Measurements from ENCODE around the gene ASB4. TPM values are rescaled to one million over a fixed set of nuclear protein-coding genes. Genes with fewer than 3 reads are reported as not detected.

The ASB4 gene
- total RNA-seq, 2 donors from 2014 or later = not detected

GRCh38 chr7:95536656-95537311 lies 51.0 kb downstream of the ASB4 start:
- H3K36me3 ChIP-seq (ENCODE audit: control insufficient read depth, insufficient read depth, low read length) = no peaks in the 10 kb centered on the region
- peaks cover 12% of the 10 kb centered on the region for H3K27me3 ChIP-seq (ENCODE audit: control insufficient read depth, insufficient read depth, low read length, poor library complexity, severe bottlenecking)
- Mint-ChIP-seq H3K4me3 (no peak overlapping the region), H3K4me1 (peaks cover 11% of the 10 kb centered on the region), H3K9me3 (no peaks in the 10 kb centered on the region), H3K36me3 (ENCODE audit: low read depth) (no peaks in the 10 kb centered on the region), H3K27me3 (ENCODE audit: insufficient read depth) (peaks cover 19% of the 10 kb centered on the region), H3K27ac (no peak overlapping the region)
- no peak for DNase-seq
- 80 to 95% methylated on average over 1 to 2 of the region's 2 CpGs for WGBS, 2 experiments (ENCODE audit: insufficient coverage in 1 of 2, insufficient read length in 1 of 2)
- H3K9ac ChIP-seq (ENCODE audit: extremely low read depth, low read length, poor library complexity, severe bottlenecking) = no peak overlapping the region
- peaks cover 5% of the 10 kb centered on the region for H3K4me1 ChIP-seq (ENCODE audit: control insufficient read depth, insufficient read depth, low read length)
- TF ChIP-seq CTCF (conservative IDR thresholded peaks at IDR 0.05) = no peak
- H3K27ac ChIP-seq (ENCODE audit: low read depth, low read length) = no peak overlapping the region
- H3K4me3 ChIP-seq (ENCODE audit: low read length) = no peak overlapping the region
- H3K9me3 ChIP-seq (ENCODE audit: control insufficient read depth, low read length) = no peaks in the 10 kb centered on the region

GRCh38 chr7:95537468-95537867 lies 51.7 kb downstream of the ASB4 start:
- Histone ChIP-seq H3K9me3 (ENCODE audit: control insufficient read depth, low read length) (no peaks in the 10 kb centered on the region), H3K4me1 (ENCODE audit: control insufficient read depth, insufficient read depth, low read length) (peaks cover 5% of the 10 kb centered on the region), H3K4me3 (ENCODE audit: low read length) (no peak overlapping the region), H3K9ac (ENCODE audit: extremely low read depth, low read length, poor library complexity, severe bottlenecking) (no peak overlapping the region), H3K36me3 (ENCODE audit: control insufficient read depth, insufficient read depth, low read length) (no peaks in the 10 kb centered on the region), H3K27me3 (ENCODE audit: control insufficient read depth, insufficient read depth, low read length, poor library complexity, severe bottlenecking) (peaks cover 12% of the 10 kb centered on the region), H3K27ac (ENCODE audit: low read depth, low read length) (no peak overlapping the region)
- Mint-ChIP-seq H3K27ac (no peak overlapping the region), H3K4me1 (peaks cover 11% of the 10 kb centered on the region), H3K27me3 (ENCODE audit: insufficient read depth) (peaks cover 21% of the 10 kb centered on the region), H3K9me3 (no peaks in the 10 kb centered on the region), H3K36me3 (ENCODE audit: low read depth) (no peaks in the 10 kb centered on the region), H3K4me3 (no peak overlapping the region)
- DNase-seq = no peak
- no peak for TF ChIP-seq CTCF (conservative IDR thresholded peaks at IDR 0.05)
- WGBS, 2 experiments (ENCODE audit: insufficient coverage in 1 of 2, insufficient read length in 1 of 2) = 96% methylated on average over 2 of the region's 2 CpGs; no CpG with 5 or more reads in 1 of the 2 experiments

- Mint-ChIP-seq H3K36me3 (ENCODE audit: low read depth) (no peaks in the 10 kb centered on the region), H3K9me3 (no peaks in the 10 kb centered on the region), H3K4me3 (no peak overlapping the region), H3K27ac (no peak overlapping the region), H3K27me3 (ENCODE audit: insufficient read depth) (peaks cover 23% of the 10 kb centered on the region), H3K4me1 (peaks cover 11% of the 10 kb centered on the region)
- no peak for DNase-seq
- no peak for TF ChIP-seq CTCF (conservative IDR thresholded peaks at IDR 0.05)
- Histone ChIP-seq H3K9me3 (ENCODE audit: control insufficient read depth, low read length) (no peaks in the 10 kb centered on the region), H3K27ac (ENCODE audit: low read depth, low read length) (no peak overlapping the region), H3K4me1 (ENCODE audit: control insufficient read depth, insufficient read depth, low read length) (peaks cover 5% of the 10 kb centered on the region), H3K27me3 (ENCODE audit: control insufficient read depth, insufficient read depth, low read length, poor library complexity, severe bottlenecking) (peaks cover 12% of the 10 kb centered on the region), H3K36me3 (ENCODE audit: control insufficient read depth, insufficient read depth, low read length) (no peaks in the 10 kb centered on the region), H3K4me3 (ENCODE audit: low read length) (no peak overlapping the region), H3K9ac (ENCODE audit: extremely low read depth, low read length, poor library complexity, severe bottlenecking) (no peak overlapping the region)
Measured at GRCh38 chr7:95539426-95539825, 53.7 kb downstream of the ASB4 start.

Measured in endodermal cell (in vitro differentiated cells).